HEK293 (cell line): Measurements from ENCODE around the gene RAP1B.

Source experiments
- HOXA7 ChIP-seq: sonication (generic); formaldehyde crosslinking; IDR thresholded peaks from 2 replicates; pipeline ENCODE4 v1.8.1; 2022; ENCODE audit warnings: missing genetic modification reagents, borderline replicate concordance
- SETDB1 ChIP-seq: IDR thresholded peaks from one replicate; pipeline ENCODE4 v1.6.1; 2017; ENCODE audit warnings: mild to moderate bottlenecking, low read length, moderate library complexity, mixed read lengths; ENCODE audit not compliant: insufficient read length
- YY1 ChIP-seq: fragments of 450-650 bp; formaldehyde crosslinking; IDR thresholded peaks from 2 replicates; pipeline ENCODE4 v1.5.1; 2018; ENCODE audit warnings: missing biosample characterization, missing genetic modification characterization
- ZBTB1 ChIP-seq: fragments of 450-650 bp; formaldehyde crosslinking; IDR thresholded peaks from 2 replicates; pipeline ENCODE4 v1.5.1; 2016; ENCODE audit warnings: missing biosample characterization, missing genetic modification characterization
- ZIC2 ChIP-seq: fragments of 450-650 bp; formaldehyde crosslinking; IDR thresholded peaks from 2 replicates; pipeline ENCODE4 v1.5.1; 2016; ENCODE audit warnings: missing biosample characterization, missing genetic modification characterization
- ZNF544 ChIP-seq: fragments of 450-650 bp; formaldehyde crosslinking; IDR thresholded peaks from 2 replicates; pipeline ENCODE4 v1.5.0; 2017; ENCODE audit warnings: missing biosample characterization, missing genetic modification characterization
- ZNF549 ChIP-seq: fragments of 450-650 bp; IDR thresholded peaks from 2 replicates; pipeline ENCODE4 v1.5.1; 2018; ENCODE audit warnings: missing biosample characterization, missing genetic modification characterization, mild to moderate bottlenecking, inconsistent platforms, moderate library complexity
- ZNF660 ChIP-seq: fragments of 450-650 bp; IDR thresholded peaks from 2 replicates; pipeline ENCODE4 v1.5.1; 2018; ENCODE audit warnings: missing biosample characterization, mild to moderate bottlenecking, missing genetic modification characterization
- ZSCAN30 ChIP-seq: fragments of 450-650 bp; IDR thresholded peaks from 2 replicates; pipeline ENCODE4 v1.5.1; 2018; ENCODE audit warnings: missing biosample characterization, mild to moderate bottlenecking, missing genetic modification characterization, moderate library complexity
- TF ChIP-seq, protein P1 (sequence below): fragments of 450-650 bp; formaldehyde crosslinking; IDR thresholded peaks from 2 replicates; pipeline ENCODE4 v1.5.1; 2016; ENCODE audit warnings: missing biosample characterization, missing genetic modification characterization
- TF ChIP-seq, protein P2 (sequence below): fragments of 450-650 bp; formaldehyde crosslinking; IDR thresholded peaks from 2 replicates; pipeline ENCODE4 v1.5.1; 2016; ENCODE audit warnings: missing biosample characterization, missing genetic modification characterization
- TF ChIP-seq, protein P3 (sequence below): fragments of 450-650 bp; formaldehyde crosslinking; IDR thresholded peaks from 2 replicates; pipeline ENCODE4 v1.5.1; 2016; ENCODE audit warnings: missing biosample characterization, missing genetic modification characterization
- TF ChIP-seq, protein P4 (sequence below): fragments of 450-650 bp; formaldehyde crosslinking; IDR thresholded peaks from 2 replicates; pipeline ENCODE4 v1.5.1; 2016; ENCODE audit warnings: missing biosample characterization, missing genetic modification characterization
- TF ChIP-seq, protein P5 (sequence below): fragments of 450-650 bp; formaldehyde crosslinking; IDR thresholded peaks from 2 replicates; pipeline ENCODE4 v1.5.1; 2016; ENCODE audit warnings: missing biosample characterization, missing genetic modification characterization

DNA sequence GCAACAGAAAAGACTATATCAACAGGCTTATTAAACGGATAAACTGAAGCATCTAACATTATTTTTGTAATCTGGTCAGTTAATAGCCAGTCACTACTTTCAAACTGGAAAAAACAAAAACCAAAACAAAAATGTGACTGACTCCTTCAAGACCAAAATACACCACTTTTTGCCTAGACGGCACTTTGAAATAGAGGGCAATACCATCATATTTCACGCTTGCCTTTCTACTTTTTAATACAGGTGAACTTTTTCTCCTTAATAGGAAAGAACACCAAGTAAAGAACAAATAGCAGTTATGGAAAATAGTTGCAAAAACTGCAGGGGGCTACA lies 75.5 kb downstream of the RAP1B start:
- TF ChIP-seq, protein P1, sequence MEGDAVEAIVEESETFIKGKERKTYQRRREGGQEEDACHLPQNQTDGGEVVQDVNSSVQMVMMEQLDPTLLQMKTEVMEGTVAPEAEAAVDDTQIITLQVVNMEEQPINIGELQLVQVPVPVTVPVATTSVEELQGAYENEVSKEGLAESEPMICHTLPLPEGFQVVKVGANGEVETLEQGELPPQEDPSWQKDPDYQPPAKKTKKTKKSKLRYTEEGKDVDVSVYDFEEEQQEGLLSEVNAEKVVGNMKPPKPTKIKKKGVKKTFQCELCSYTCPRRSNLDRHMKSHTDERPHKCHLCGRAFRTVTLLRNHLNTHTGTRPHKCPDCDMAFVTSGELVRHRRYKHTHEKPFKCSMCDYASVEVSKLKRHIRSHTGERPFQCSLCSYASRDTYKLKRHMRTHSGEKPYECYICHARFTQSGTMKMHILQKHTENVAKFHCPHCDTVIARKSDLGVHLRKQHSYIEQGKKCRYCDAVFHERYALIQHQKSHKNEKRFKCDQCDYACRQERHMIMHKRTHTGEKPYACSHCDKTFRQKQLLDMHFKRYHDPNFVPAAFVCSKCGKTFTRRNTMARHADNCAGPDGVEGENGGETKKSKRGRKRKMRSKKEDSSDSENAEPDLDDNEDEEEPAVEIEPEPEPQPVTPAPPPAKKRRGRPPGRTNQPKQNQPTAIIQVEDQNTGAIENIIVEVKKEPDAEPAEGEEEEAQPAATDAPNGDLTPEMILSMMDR = no peak
- TF ChIP-seq, protein P2, sequence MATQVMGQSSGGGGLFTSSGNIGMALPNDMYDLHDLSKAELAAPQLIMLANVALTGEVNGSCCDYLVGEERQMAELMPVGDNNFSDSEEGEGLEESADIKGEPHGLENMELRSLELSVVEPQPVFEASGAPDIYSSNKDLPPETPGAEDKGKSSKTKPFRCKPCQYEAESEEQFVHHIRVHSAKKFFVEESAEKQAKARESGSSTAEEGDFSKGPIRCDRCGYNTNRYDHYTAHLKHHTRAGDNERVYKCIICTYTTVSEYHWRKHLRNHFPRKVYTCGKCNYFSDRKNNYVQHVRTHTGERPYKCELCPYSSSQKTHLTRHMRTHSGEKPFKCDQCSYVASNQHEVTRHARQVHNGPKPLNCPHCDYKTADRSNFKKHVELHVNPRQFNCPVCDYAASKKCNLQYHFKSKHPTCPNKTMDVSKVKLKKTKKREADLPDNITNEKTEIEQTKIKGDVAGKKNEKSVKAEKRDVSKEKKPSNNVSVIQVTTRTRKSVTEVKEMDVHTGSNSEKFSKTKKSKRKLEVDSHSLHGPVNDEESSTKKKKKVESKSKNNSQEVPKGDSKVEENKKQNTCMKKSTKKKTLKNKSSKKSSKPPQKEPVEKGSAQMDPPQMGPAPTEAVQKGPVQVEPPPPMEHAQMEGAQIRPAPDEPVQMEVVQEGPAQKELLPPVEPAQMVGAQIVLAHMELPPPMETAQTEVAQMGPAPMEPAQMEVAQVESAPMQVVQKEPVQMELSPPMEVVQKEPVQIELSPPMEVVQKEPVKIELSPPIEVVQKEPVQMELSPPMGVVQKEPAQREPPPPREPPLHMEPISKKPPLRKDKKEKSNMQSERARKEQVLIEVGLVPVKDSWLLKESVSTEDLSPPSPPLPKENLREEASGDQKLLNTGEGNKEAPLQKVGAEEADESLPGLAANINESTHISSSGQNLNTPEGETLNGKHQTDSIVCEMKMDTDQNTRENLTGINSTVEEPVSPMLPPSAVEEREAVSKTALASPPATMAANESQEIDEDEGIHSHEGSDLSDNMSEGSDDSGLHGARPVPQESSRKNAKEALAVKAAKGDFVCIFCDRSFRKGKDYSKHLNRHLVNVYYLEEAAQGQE (tag by site-specific recombination) = no peak
- TF ChIP-seq, protein P3, sequence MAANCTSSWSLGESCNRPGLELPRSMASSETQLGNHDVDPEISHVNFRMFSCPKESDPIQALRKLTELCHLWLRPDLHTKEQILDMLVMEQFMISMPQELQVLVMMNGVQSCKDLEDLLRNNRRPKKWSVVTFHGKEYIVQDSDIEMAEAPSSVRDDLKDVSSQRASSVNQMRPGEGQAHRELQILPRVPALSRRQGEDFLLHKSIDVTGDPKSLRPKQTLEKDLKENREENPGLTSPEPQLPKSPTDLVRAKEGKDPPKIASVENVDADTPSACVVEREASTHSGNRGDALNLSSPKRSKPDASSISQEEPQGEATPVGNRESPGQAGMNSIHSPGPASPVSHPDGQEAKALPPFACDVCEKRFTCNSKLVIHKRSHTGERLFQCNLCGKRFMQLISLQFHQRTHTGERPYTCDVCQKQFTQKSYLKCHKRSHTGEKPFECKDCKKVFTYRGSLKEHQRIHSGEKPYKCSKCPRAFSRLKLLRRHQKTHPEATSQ (tag by site-specific recombination) = no peak
- TF ChIP-seq, protein P4, sequence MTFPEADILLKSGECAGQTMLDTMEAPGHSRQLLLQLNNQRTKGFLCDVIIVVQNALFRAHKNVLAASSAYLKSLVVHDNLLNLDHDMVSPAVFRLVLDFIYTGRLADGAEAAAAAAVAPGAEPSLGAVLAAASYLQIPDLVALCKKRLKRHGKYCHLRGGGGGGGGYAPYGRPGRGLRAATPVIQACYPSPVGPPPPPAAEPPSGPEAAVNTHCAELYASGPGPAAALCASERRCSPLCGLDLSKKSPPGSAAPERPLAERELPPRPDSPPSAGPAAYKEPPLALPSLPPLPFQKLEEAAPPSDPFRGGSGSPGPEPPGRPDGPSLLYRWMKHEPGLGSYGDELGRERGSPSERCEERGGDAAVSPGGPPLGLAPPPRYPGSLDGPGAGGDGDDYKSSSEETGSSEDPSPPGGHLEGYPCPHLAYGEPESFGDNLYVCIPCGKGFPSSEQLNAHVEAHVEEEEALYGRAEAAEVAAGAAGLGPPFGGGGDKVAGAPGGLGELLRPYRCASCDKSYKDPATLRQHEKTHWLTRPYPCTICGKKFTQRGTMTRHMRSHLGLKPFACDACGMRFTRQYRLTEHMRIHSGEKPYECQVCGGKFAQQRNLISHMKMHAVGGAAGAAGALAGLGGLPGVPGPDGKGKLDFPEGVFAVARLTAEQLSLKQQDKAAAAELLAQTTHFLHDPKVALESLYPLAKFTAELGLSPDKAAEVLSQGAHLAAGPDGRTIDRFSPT (tag by site-specific recombination) = no peak
- TF ChIP-seq, protein P5, sequence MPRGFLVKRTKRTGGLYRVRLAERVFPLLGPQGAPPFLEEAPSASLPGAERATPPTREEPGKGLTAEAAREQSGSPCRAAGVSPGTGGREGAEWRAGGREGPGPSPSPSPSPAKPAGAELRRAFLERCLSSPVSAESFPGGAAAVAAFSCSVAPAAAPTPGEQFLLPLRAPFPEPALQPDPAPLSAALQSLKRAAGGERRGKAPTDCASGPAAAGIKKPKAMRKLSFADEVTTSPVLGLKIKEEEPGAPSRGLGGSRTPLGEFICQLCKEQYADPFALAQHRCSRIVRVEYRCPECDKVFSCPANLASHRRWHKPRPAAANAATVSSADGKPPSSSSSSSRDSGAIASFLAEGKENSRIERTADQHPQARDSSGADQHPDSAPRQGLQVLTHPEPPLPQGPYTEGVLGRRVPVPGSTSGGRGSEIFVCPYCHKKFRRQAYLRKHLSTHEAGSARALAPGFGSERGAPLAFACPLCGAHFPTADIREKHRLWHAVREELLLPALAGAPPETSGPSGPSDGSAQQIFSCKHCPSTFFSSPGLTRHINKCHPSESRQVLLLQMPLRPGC (tag by site-specific recombination) = no peak
- TF ChIP-seq YY1 (tag by site-specific recombination) (no peak), ZSCAN30 (tag by site-specific recombination) (no peak), ZBTB1 (tag by site-specific recombination) (no peak), ZIC2 (tag by site-specific recombination) (no peak), ZNF544 (tag by site-specific recombination) (no peak), ZNF660 (tag by site-specific recombination) (no peak), ZNF549 (tag by site-specific recombination) (no peak), SETDB1 (no peak), HOXA7 (CRISPR knock-in tag) (no peak)
